ENCODE measurements around the gene OR5B3. TPM values are rescaled to one million over a fixed set of nuclear protein-coding genes. Genes with fewer than 3 reads are reported as not detected.
A peak's percentile ranks its signal among the peaks of the same experiment; 100 is the strongest.

The OR5B3 gene
- total RNA-seq, 1 donor from 2014 or later: not detected

- Mint-ChIP-seq H3K27ac (ENCODE audit: unreplicated experiment) (peak overlapping the region; percentile 68), H3K4me3 (ENCODE audit: unreplicated experiment) (no peak overlapping the region), H3K9me3 (ENCODE audit: low read depth) (peaks cover 21% of the 10 kb centered on the region), H3K27me3 (ENCODE audit: low read depth) (peaks cover 1% of the 10 kb centered on the region), H3K4me1 (ENCODE audit: low read depth) (peaks cover 44% of the 10 kb centered on the region), H3K36me3 (ENCODE audit: low read depth) (peaks cover 3% of the 10 kb centered on the region)
- no peak for TF ChIP-seq CTCF (IDR thresholded peaks at IDR 0.05)
- no peak for DNase-seq (ENCODE audit: low spot score)
These were observed 11.1 kb downstream of the OR5B3 start for GRCh38 chr11:58395581-58395980.

GRCh38 chr11:58394195-58394594 is 12.5 kb downstream of the OR5B3 start:
- Mint-ChIP-seq H3K4me3 (ENCODE audit: unreplicated experiment) (no peak overlapping the region), H3K27me3 (ENCODE audit: low read depth) (no peaks in the 10 kb centered on the region), H3K4me1 (ENCODE audit: low read depth) (peaks cover 44% of the 10 kb centered on the region), H3K27ac (ENCODE audit: unreplicated experiment) (peak overlapping the region; percentile 24), H3K36me3 (ENCODE audit: low read depth) (peaks cover 3% of the 10 kb centered on the region), H3K9me3 (ENCODE audit: low read depth) (peaks cover 21% of the 10 kb centered on the region)
- TF ChIP-seq CTCF (IDR thresholded peaks at IDR 0.05): no peak
- DNase-seq (ENCODE audit: low spot score): no peak

- Mint-ChIP-seq H3K9me3 (ENCODE audit: low read depth) (peaks cover 21% of the 10 kb centered on the region), H3K36me3 (ENCODE audit: low read depth) (peaks cover 3% of the 10 kb centered on the region)
These were observed 13.9 kb downstream of the OR5B3 start for GRCh38 chr11:58392746-58393145.

GRCh38 chr11:58391879-58392278 is 14.8 kb downstream of the OR5B3 start:
- DNase-seq (ENCODE audit: low spot score): no peak
- H3K4me1 Mint-ChIP-seq (ENCODE audit: low read depth): peaks cover 39% of the 10 kb centered on the region
- no peak for TF ChIP-seq CTCF (IDR thresholded peaks at IDR 0.05)
- H3K27me3 Mint-ChIP-seq (ENCODE audit: low read depth): no peaks in the 10 kb centered on the region
- peaks cover 21% of the 10 kb centered on the region for H3K9me3 Mint-ChIP-seq (ENCODE audit: low read depth)
- H3K27ac Mint-ChIP-seq (ENCODE audit: unreplicated experiment): no peak overlapping the region
- peaks cover 3% of the 10 kb centered on the region for H3K36me3 Mint-ChIP-seq (ENCODE audit: low read depth)
- no peak overlapping the region for H3K4me3 Mint-ChIP-seq (ENCODE audit: unreplicated experiment)

More at GRCh38 chr11:58392746-58393145, 13.9 kb downstream of the OR5B3 start:
- Mint-ChIP-seq H3K4me3 (ENCODE audit: unreplicated experiment) (no peak overlapping the region), H3K4me1 (ENCODE audit: low read depth) (peaks cover 39% of the 10 kb centered on the region), H3K27me3 (ENCODE audit: low read depth) (no peaks in the 10 kb centered on the region), H3K27ac (ENCODE audit: unreplicated experiment) (no peak overlapping the region)
- DNase-seq (ENCODE audit: low spot score): no peak
- no peak for TF ChIP-seq CTCF (IDR thresholded peaks at IDR 0.05)

- peaks cover 13% of the 10 kb centered on the region for H3K9me3 Mint-ChIP-seq (ENCODE audit: low read depth)
- H3K4me1 Mint-ChIP-seq (ENCODE audit: low read depth): peaks cover 35% of the 10 kb centered on the region
- H3K36me3 Mint-ChIP-seq (ENCODE audit: low read depth): peaks cover 3% of the 10 kb centered on the region
- H3K27me3 Mint-ChIP-seq (ENCODE audit: low read depth): no peaks in the 10 kb centered on the region
- no peak for TF ChIP-seq CTCF (IDR thresholded peaks at IDR 0.05)
- no peak overlapping the region for H3K27ac Mint-ChIP-seq (ENCODE audit: unreplicated experiment)
- DNase-seq (ENCODE audit: low spot score): peak; percentile 85
- H3K4me3 Mint-ChIP-seq (ENCODE audit: unreplicated experiment): no peak overlapping the region
These were observed 16.1 kb downstream of the OR5B3 start for GRCh38 chr11:58390551-58391063.

Data from chondrocyte (in vitro differentiated cells).